HepG2 (cell line): ENCODE measurements around the gene CCDC33. TPM values are rescaled to one million over a fixed set of nuclear protein-coding genes. Genes with fewer than 3 reads are reported as not detected.

ENCODE experiments used
- ATAC-seq: fragments of 200-7000 bp; cut with Tn5 transposase; 3 replicates; pipeline ENCODE4 v1.9.1; 2020; ENCODE audit warnings: mild to moderate bottlenecking, moderate library complexity
- BruUV-seq: library from RNA; stranded (reverse); fragments of 400-500 nt; replicated peaks from 2 replicates; lab custom pipeline; 2021; lab: Mats Ljungman, UMichigan
- CTCF ChIA-PET: fragments of 300-600 bp; formaldehyde crosslinking; extraction: SDS; loops from one replicate; lab custom pipeline; 2021; ENCODE audit warnings: low total read pairs, inconsistent platforms, low intra/inter-chr PET ratio; lab: Yijun Ruan, JAX
- POLR2A ChIA-PET: fragments of 350-600 bp; sonication (Branson Sonifier 250); formaldehyde crosslinking; loops from one replicate; lab custom pipeline; 2020; ENCODE audit warnings: antibody characterized with exemption, inconsistent platforms; lab: Yijun Ruan, JAX
- DNase-seq: peaks from one replicate; pipeline ENCODE4 v3.0.0-alpha.2; 2015; ENCODE audit warnings: low spot score
- FAIRE-seq: peaks from 3 replicates; lab custom pipeline; 2011; peaks lifted over from hg19 to GRCh38; lab: Jason Lieb, UNC
- H2AFZ ChIP-seq: one replicate; pipeline ENCODE4 v1.6.1; 2011; ENCODE audit warnings: low read length, inconsistent platforms
- H3K27ac ChIP-seq: fragments of 300-600 bp; 3 replicates; pipeline ENCODE4 v1.8.0; 2011; ENCODE audit warnings: mixed run types, mild to moderate bottlenecking, mixed read lengths, low read length, inconsistent platforms; ENCODE audit not compliant: insufficient read depth; ENCODE audit errors: extremely low read length
- H3K27me3 ChIP-seq, 2 experiments: fragments of 200-600 bp in 1 of 2; 2 replicates in 1 of 2; 3 replicates in 1 of 2; pipeline versions ENCODE4 v1.6.0 to v1.8.0; 2011; ENCODE audit warnings: low read length in 2 of 2, mild to moderate bottlenecking in 2 of 2, moderate library complexity in 2 of 2, inconsistent platforms in 1 of 2; ENCODE audit not compliant: insufficient read depth in 2 of 2, control insufficient read depth in 1 of 2
- H3K36me3 ChIP-seq, 2 experiments: fragments of 200-600 bp in 1 of 2; replicated peaks in 1 of 2; 2 replicates in 1 of 2; 3 replicates in 1 of 2; pipeline versions ENCODE4 v1.5.1 to v1.8.0; 2011; ENCODE audit warnings: low read length in 2 of 2, inconsistent platforms in 1 of 2; ENCODE audit not compliant: insufficient read depth in 2 of 2, control insufficient read depth in 1 of 2
- H3K4me1 ChIP-seq: 2 replicates; pipeline ENCODE4 v1.5.1; 2012; ENCODE audit warnings: low read length, inconsistent platforms; ENCODE audit not compliant: insufficient read depth
- H3K4me2 ChIP-seq: 2 replicates; pipeline ENCODE4 v1.6.0; 2011; ENCODE audit warnings: low read depth, low read length, inconsistent platforms
- H3K4me3 ChIP-seq, 3 experiments: fragments of 200-600 bp in 1 of 3; sonication (generic), shearing (Covaris generic) in 1 of 3; replicated peaks in 1 of 3; 2 replicates each; pipeline ENCODE4 v1.5.1; 2011 to 2016; ENCODE audit warnings: low read length in 3 of 3, inconsistent platforms in 2 of 3, low read depth in 2 of 3, mild to moderate bottlenecking in 2 of 3, control low read depth in 1 of 3, mixed read lengths in 1 of 3; ENCODE audit not compliant: insufficient read depth in 1 of 3
- H3K79me2 ChIP-seq: one replicate; pipeline ENCODE4 v1.6.1; 2011; ENCODE audit warnings: low read length, inconsistent platforms; ENCODE audit not compliant: insufficient read depth
- H3K9ac ChIP-seq: 2 replicates; pipeline ENCODE4 v1.6.0; 2011; ENCODE audit warnings: mild to moderate bottlenecking, low read depth, low read length, inconsistent platforms; ENCODE audit not compliant: insufficient read depth
- H3K9me3 ChIP-seq: 2 replicates; pipeline ENCODE4 v1.5.1; 2012; ENCODE audit warnings: mild to moderate bottlenecking, low read length
- H4K20me1 ChIP-seq: 2 replicates; pipeline ENCODE4 v1.6.0; 2011; ENCODE audit warnings: inconsistent platforms, mild to moderate bottlenecking, low read length, moderate library complexity; ENCODE audit not compliant: insufficient read depth
- AGO2 ChIP-seq: fragments of 200-400 bp; formaldehyde crosslinking; optimal IDR thresholded peaks from 2 replicates; pipeline ENCODE3; 2017; ENCODE audit warnings: mild to moderate bottlenecking, low read depth, low read length, moderate library complexity
- ARHGAP35 ChIP-seq: sonication (generic); formaldehyde crosslinking; IDR thresholded peaks from 2 replicates; pipeline ENCODE4 v1.9.0; 2022; ENCODE audit warnings: mild to moderate bottlenecking, inconsistent platforms, moderate library complexity, missing genetic modification reagents, borderline replicate concordance
- CBX1 ChIP-seq: IDR thresholded peaks from one replicate; pipeline ENCODE4 v1.6.1; 2016; ENCODE audit warnings: antibody characterized with exemption, low read depth
- ELF4 ChIP-seq: sonication (generic); formaldehyde crosslinking; IDR thresholded peaks from 2 replicates; pipeline ENCODE4 v1.5.0; 2020; ENCODE audit warnings: missing genetic modification reagents, mild to moderate bottlenecking, moderate library complexity, borderline replicate concordance
- EP300 ChIP-seq, 3 experiments: sonication (generic) in 1 of 3; formaldehyde crosslinking in 1 of 3; IDR thresholded peaks; 2 replicates each; pipeline versions ENCODE4 v1.5.1 to v1.6.1; 2011 to 2020; ENCODE audit warnings: low read depth in 2 of 3, low read length in 2 of 3, borderline replicate concordance in 1 of 3, improper control_type of control experiment in 1 of 3, mild to moderate bottlenecking in 1 of 3, missing genetic modification reagents in 1 of 3, moderate library complexity in 1 of 3
- GLI4 ChIP-seq: sonication (generic); formaldehyde crosslinking; IDR thresholded peaks from 2 replicates; pipeline ENCODE4 v1.5.1; 2020; ENCODE audit warnings: missing genetic modification reagents, mild to moderate bottlenecking, moderate library complexity, borderline replicate concordance
- KLF12 ChIP-seq: sonication (generic); formaldehyde crosslinking; IDR thresholded peaks from 2 replicates; pipeline ENCODE4 v1.4.0; 2020; ENCODE audit warnings: missing genetic modification reagents, borderline replicate concordance
- MTA3 ChIP-seq: sonication (generic); formaldehyde crosslinking; IDR thresholded peaks from 2 replicates; pipeline ENCODE4 v1.4.0; 2020; ENCODE audit warnings: missing genetic modification reagents
- NFYB ChIP-seq: sonication (generic); formaldehyde crosslinking; IDR thresholded peaks from 2 replicates; pipeline ENCODE4 v1.4.0; 2020; ENCODE audit warnings: missing genetic modification reagents
- PAWR ChIP-seq: sonication (generic); formaldehyde crosslinking; IDR thresholded peaks from 2 replicates; pipeline ENCODE4 v1.4.0; 2020; ENCODE audit warnings: missing genetic modification reagents, mild to moderate bottlenecking, borderline replicate concordance
- RFX3 ChIP-seq: IDR thresholded peaks from 2 replicates; pipeline ENCODE4 v1.6.1; 2016; ENCODE audit warnings: missing biosample characterization, missing genetic modification reagents
- RFX5 ChIP-seq: IDR thresholded peaks from 2 replicates; pipeline ENCODE4 v1.6.1; 2011; ENCODE audit warnings: low read depth, low read length, improper control_type of control experiment
- RXRB ChIP-seq: IDR thresholded peaks from 2 replicates; pipeline ENCODE4 v1.6.1; 2016; ENCODE audit warnings: borderline replicate concordance, missing genetic modification reagents, missing compliant biosample characterization
- TEAD2 ChIP-seq: sonication (generic); formaldehyde crosslinking; IDR thresholded peaks from 2 replicates; pipeline ENCODE4 v1.9.0; 2021; ENCODE audit warnings: missing genetic modification reagents
- ZKSCAN5 ChIP-seq: sonication (generic); formaldehyde crosslinking; IDR thresholded peaks from 2 replicates; pipeline ENCODE4 v1.5.1; 2020; ENCODE audit warnings: mild to moderate bottlenecking, missing genetic modification reagents
- ZNF24 ChIP-seq: fragments of 450-650 bp; IDR thresholded peaks from 2 replicates; pipeline ENCODE4 v1.6.1; 2017; ENCODE audit warnings: antibody characterized with exemption, mild to moderate bottlenecking
- ZNF282 ChIP-seq: fragments of 450-650 bp; IDR thresholded peaks from 2 replicates; pipeline ENCODE4 v1.6.1; 2018; ENCODE audit not compliant: partially characterized antibody
- ZSCAN22 ChIP-seq: sonication (generic); formaldehyde crosslinking; IDR thresholded peaks from 2 replicates; pipeline ENCODE4 v1.4.0; 2020; ENCODE audit warnings: mild to moderate bottlenecking, missing genetic modification reagents
- WGBS: methylation state at CpG from one replicate; pipeline ENCODE4 v1.1.6; 2017; ENCODE audit warnings: low lambda C conversion rate; 5-methylcytosine and 5-hydroxymethylcytosine counted together
- in situ Hi-C: cut with HindIII; loops from 2 replicates; pipeline ENCODE4 v1.10.0; 2017; ENCODE audit warnings: low pct_unique_long_range_greater_than_20kb; ENCODE audit not compliant: extremely low pct_ligation_motif_present
- intact Hi-C: fragments of 100-400 bp; cut with micrococcal nuclease; formaldehyde crosslinking; loops from one replicate; pipeline ENCODE4 v1.10.0; 2022; ENCODE audit not compliant: unreplicated experiment
- polyA plus RNA-seq, 8 experiments: library from polyadenylated mRNA; depleted of rRNA in 3 of 8; stranded (reverse) in 7 of 8; unstranded in 1 of 8; fragments of >200 nt; fragmentation: Illumina TruSeq in 4 of 8; extraction: Trizol in 4 of 8; gene quantifications; 2 replicates each; pipeline versions ENCODE4 v1.2.1 to v1.2.3, GENCODE V29; 2011 to 2016; ENCODE audit warnings: low read depth in 4 of 8, missing spikeins in 1 of 8, mixed read lengths in 1 of 8; ENCODE audit not compliant: insufficient read depth in 1 of 8
- total RNA-seq, 5 experiments: library from RNA; depleted of rRNA; stranded (reverse); fragments of >200 nt; fragmentation: Illumina TruSeq; extraction: Trizol; gene quantifications; 2 replicates each; pipeline ENCODE4 v1.2.3, GENCODE V29; 2016; ENCODE audit warnings: low read depth in 1 of 5
- TF ChIP-seq, protein P1 (sequence below): sonication (generic); formaldehyde crosslinking; IDR thresholded peaks from 2 replicates; pipeline ENCODE4 v1.5.0; 2020; ENCODE audit warnings: missing genetic modification reagents
- TF ChIP-seq, protein P2 (sequence below): IDR thresholded peaks from 2 replicates; pipeline ENCODE4 v1.6.1; 2016; ENCODE audit warnings: low read depth, control low read depth

CCDC33 gene
- total and polyA plus RNA-seq, 2 of the 13 experiments (the other 11 are each of a cell fraction or from before 2014, with no cell fraction given): 0.30 TPM; not detected in 1

DNA sequence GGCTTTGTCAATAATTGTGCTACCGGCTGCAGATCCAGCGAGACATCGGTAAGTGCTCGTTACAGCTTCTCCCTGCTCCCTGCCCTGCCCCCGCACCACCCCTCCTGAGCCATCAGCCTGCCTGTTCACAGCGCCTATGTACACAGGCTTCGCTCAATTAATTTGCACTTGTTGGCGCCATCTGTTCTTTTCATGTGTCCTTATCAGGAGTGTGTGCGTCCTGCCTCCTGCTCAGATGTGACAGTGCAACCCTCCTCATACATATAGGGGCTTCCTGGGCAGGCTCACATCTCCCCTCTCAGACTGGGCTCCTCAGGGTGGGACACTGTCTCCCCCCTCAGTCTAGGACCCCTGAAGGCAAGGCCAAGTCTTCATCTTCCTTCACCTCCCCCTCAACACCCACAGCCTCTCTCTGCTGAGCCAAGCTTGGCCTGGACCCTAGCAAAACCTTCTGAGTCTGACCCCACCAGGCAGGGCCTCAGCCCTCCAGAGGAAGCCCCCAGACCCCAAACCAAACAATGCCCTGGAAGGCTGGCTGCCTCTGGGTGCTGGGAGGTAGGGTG, 76.4 kb downstream of the CCDC33 start:
- Histone ChIP-seq H3K4me1 (peaks cover 9% of the 10 kb centered on the region), H3K27me3 (peaks cover 15 to 33% of the 10 kb centered on the region in 2 experiments; a peak in 3 of 5 replicates), H3K79me2 (no peaks in the 10 kb centered on the region), H3K9me3 (no peaks in the 10 kb centered on the region), H4K20me1 (no peaks in the 10 kb centered on the region), H3K4me2 (no peak overlapping the region), H3K9ac (no peak overlapping the region), H3K36me3 (no peaks in the 10 kb centered on the region), H2AFZ (no peak overlapping the region), H3K4me3 (no peak overlapping the region), H3K27ac (no peak overlapping the region)
- ChIA-PET POLR2A (no interaction called here), CTCF (interaction anchor here (2.4 kb wide), 1 partner anchor 10 kb away, joined by 16 read pairs; no protein-coding TSS in a partner anchor)
- intact Hi-C loops (no loop called here), in situ Hi-C loops (no loop called here)
- DNase-seq (no peak), ATAC-seq (no peak), FAIRE-seq (no peak)
- BruUV-seq: no TSS peak
- TF ChIP-seq RXRB (CRISPR knock-in tag): no peak
- no peak for TF ChIP-seq AGO2
- TF ChIP-seq PAWR: no peak
- TF ChIP-seq RFX5: no peak
- TF ChIP-seq MTA3 (CRISPR knock-in tag): no peak
- no peak for TF ChIP-seq ZSCAN22
- no peak for TF ChIP-seq ELF4 (CRISPR knock-in tag)
- TF ChIP-seq EP300 (IDR thresholded peaks at IDR 0.05; ENCODE audit: low read depth in 2 of 2, low read length in 2 of 2): no peak
- TF ChIP-seq EP300 (CRISPR knock-in tag; IDR thresholded peaks at IDR 0.05; ENCODE audit: borderline replicate concordance): no peak
- TF ChIP-seq, protein P1, sequence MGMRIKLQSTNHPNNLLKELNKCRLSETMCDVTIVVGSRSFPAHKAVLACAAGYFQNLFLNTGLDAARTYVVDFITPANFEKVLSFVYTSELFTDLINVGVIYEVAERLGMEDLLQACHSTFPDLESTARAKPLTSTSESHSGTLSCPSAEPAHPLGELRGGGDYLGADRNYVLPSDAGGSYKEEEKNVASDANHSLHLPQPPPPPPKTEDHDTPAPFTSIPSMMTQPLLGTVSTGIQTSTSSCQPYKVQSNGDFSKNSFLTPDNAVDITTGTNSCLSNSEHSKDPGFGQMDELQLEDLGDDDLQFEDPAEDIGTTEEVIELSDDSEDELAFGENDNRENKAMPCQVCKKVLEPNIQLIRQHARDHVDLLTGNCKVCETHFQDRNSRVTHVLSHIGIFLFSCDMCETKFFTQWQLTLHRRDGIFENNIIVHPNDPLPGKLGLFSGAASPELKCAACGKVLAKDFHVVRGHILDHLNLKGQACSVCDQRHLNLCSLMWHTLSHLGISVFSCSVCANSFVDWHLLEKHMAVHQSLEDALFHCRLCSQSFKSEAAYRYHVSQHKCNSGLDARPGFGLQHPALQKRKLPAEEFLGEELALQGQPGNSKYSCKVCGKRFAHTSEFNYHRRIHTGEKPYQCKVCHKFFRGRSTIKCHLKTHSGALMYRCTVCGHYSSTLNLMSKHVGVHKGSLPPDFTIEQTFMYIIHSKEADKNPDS (CRISPR knock-in tag): no peak
- no peak for TF ChIP-seq CBX1
- TF ChIP-seq ZKSCAN5: no peak
- no peak for TF ChIP-seq TEAD2 (CRISPR knock-in tag)
- TF ChIP-seq KLF12 (CRISPR knock-in tag): no peak
- TF ChIP-seq, protein P2, sequence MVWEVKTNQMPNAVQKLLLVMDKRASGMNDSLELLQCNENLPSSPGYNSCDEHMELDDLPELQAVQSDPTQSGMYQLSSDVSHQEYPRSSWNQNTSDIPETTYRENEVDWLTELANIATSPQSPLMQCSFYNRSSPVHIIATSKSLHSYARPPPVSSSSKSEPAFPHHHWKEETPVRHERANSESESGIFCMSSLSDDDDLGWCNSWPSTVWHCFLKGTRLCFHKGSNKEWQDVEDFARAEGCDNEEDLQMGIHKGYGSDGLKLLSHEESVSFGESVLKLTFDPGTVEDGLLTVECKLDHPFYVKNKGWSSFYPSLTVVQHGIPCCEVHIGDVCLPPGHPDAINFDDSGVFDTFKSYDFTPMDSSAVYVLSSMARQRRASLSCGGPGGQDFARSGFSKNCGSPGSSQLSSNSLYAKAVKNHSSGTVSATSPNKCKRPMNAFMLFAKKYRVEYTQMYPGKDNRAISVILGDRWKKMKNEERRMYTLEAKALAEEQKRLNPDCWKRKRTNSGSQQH (CRISPR knock-in tag): no peak
- TF ChIP-seq ZNF282: no peak
- TF ChIP-seq ARHGAP35 (CRISPR knock-in tag): no peak
- TF ChIP-seq NFYB (CRISPR knock-in tag): no peak
- TF ChIP-seq RFX3: no peak
- no peak for TF ChIP-seq ZNF24
- TF ChIP-seq GLI4 (CRISPR knock-in tag): no peak
- WGBS: 50% methylated on average over 6 of the region's 9 CpGs
